ENCODE measurements around the gene ZNF710.

DNA sequence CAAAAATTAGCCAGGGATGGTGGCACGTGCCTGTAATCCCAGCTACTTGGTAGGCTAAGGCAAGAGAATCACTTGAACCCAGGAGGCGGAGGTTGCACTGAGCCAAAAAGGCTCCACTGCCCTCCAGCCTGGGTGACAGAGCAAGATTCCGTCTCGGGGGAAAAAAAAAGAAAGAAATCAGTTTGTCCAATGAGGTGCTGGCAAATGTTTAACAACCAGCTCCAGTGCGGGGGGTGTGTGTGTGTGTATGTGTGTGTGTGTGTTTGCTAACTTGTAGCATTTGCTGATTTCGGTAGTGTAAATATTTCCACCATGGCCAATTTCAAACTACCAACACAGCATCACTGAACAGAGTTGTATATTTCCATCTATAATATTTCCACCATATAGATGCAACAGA, 124.9 kb downstream of the ZNF710 start:
- TF ChIP-seq, protein P1, sequence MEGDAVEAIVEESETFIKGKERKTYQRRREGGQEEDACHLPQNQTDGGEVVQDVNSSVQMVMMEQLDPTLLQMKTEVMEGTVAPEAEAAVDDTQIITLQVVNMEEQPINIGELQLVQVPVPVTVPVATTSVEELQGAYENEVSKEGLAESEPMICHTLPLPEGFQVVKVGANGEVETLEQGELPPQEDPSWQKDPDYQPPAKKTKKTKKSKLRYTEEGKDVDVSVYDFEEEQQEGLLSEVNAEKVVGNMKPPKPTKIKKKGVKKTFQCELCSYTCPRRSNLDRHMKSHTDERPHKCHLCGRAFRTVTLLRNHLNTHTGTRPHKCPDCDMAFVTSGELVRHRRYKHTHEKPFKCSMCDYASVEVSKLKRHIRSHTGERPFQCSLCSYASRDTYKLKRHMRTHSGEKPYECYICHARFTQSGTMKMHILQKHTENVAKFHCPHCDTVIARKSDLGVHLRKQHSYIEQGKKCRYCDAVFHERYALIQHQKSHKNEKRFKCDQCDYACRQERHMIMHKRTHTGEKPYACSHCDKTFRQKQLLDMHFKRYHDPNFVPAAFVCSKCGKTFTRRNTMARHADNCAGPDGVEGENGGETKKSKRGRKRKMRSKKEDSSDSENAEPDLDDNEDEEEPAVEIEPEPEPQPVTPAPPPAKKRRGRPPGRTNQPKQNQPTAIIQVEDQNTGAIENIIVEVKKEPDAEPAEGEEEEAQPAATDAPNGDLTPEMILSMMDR (IDR thresholded peaks at IDR 0.05): no peak
- no peak for TF ChIP-seq POLR2A (IDR thresholded peaks at IDR 0.05)

Data from adrenal gland (tissue), 5 donors.